GM08714 (cell line): ENCODE measurements around the gene PTN.

ENCODE experiments used
- H3K4me3 ChIP-seq: fragments of 200-500 bp; sonication (Bioruptor generic); 2 replicates; pipeline ENCODE4 v1.5.1; 2014; ENCODE audit warnings: mild to moderate bottlenecking, low read length, inconsistent platforms
- ZNF274 ChIP-seq: IDR thresholded peaks from 2 replicates; pipeline ENCODE4 v1.6.1; 2012; ENCODE audit warnings: mild to moderate bottlenecking, low read depth, low read length

The PTN gene

GRCh38 chr7:137343281-137343841, at the start of gene PTN:
TSS of gene PTN (minus strand) at chr7:137343733. CDS start at chr7:137254973, 88,760 bp downstream.
- no peak for TF ChIP-seq ZNF274
- no peak within 1 kb of the TSS for H3K4me3 ChIP-seq

GRCh38 chr7:137390076-137390475, 46.5 kb upstream of the PTN start:
- TF ChIP-seq ZNF274 = no peak
- H3K4me3 ChIP-seq = no peak overlapping the region

- no peak for TF ChIP-seq ZNF274
Measured at GRCh38 chr7:137388916-137389315, 45.4 kb upstream of the PTN start.

GRCh38 chr7:137386966-137387365, 43.4 kb upstream of the PTN start:
- no peak for TF ChIP-seq ZNF274
- H3K4me3 ChIP-seq = no peak overlapping the region

More at GRCh38 chr7:137388916-137389315, 45.4 kb upstream of the PTN start:
- H3K4me3 ChIP-seq = no peak overlapping the region

- no peak overlapping the region for H3K4me3 ChIP-seq
- no peak for TF ChIP-seq ZNF274
Measured at GRCh38 chr7:137381045-137381444, 37.5 kb upstream of the PTN start.

GRCh38 chr7:137373507-137373906, 30.0 kb upstream of the PTN start:
- no peak for TF ChIP-seq ZNF274
- H3K4me3 ChIP-seq = no peak overlapping the region

- no peak overlapping the region for H3K4me3 ChIP-seq
- TF ChIP-seq ZNF274 = no peak
Measured at GRCh38 chr7:137371616-137372015, 28.1 kb upstream of the PTN start.

- TF ChIP-seq ZNF274 = no peak
Measured at GRCh38 chr7:137366995-137367394, 23.5 kb upstream of the PTN start.

GRCh38 chr7:137363683-137364082, 20.1 kb upstream of the PTN start:
- no peak overlapping the region for H3K4me3 ChIP-seq
- no peak for TF ChIP-seq ZNF274

More at GRCh38 chr7:137366995-137367394, 23.5 kb upstream of the PTN start:
- no peak overlapping the region for H3K4me3 ChIP-seq

GRCh38 chr7:137360087-137360679, 16.6 kb upstream of the PTN start:
- no peak overlapping the region for H3K4me3 ChIP-seq
- TF ChIP-seq ZNF274 = no peak

GRCh38 chr7:137354961-137355360, 11.4 kb upstream of the PTN start:
- no peak for TF ChIP-seq ZNF274
- no peak overlapping the region for H3K4me3 ChIP-seq

GRCh38 chr7:137354396-137354795, 10.9 kb upstream of the PTN start:
- H3K4me3 ChIP-seq = no peak overlapping the region
- no peak for TF ChIP-seq ZNF274

- TF ChIP-seq ZNF274 = no peak
Measured at GRCh38 chr7:137351941-137352340, 8.4 kb upstream of the PTN start.

GRCh38 chr7:137345799-137346449, 2.4 kb upstream of the PTN start:
- no peak overlapping the region for H3K4me3 ChIP-seq
- no peak for TF ChIP-seq ZNF274

More at GRCh38 chr7:137351941-137352340, 8.4 kb upstream of the PTN start:
- no peak overlapping the region for H3K4me3 ChIP-seq

- no peak for TF ChIP-seq ZNF274
- H3K4me3 ChIP-seq = no peak overlapping the region
Measured at GRCh38 chr7:137342828-137343261, 688 bp downstream of the PTN start.
